Ammon's horn (tissue), 1 donor: ENCODE measurements around the gene TMEM233.
"Not testable (repeated sequence)": the region's sequence is repeated elsewhere in the genome, so short reads cannot be mapped to it uniquely, and the experiment has no call there.

Experiments
- DNase-seq: peaks from one replicate; pipeline ENCODE4 v3.0.0-alpha.2; 2016; ENCODE audit warnings: low spot score

Gene TMEM233

DNA sequence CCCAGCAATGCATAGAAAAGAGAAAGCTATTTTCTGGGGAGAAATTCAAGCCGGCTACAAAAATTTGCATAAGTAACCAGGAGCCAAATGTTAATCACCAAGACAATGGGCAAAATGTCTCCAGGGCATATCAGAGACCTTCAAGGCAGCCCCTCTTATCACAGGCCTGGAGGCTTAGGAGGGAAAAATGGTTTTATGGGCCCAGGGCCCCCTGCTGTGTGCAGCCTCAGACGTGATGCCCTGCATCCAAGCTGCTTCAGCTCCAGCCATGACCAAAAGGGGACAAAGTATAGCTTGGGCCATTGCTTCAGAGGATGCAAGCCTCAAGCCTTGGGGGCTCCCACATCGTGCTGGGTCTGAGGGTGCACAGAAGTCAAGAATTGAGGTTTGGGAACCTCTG, 15.8 kb downstream of the TMEM233 start:
- no peak for DNase-seq

DNA sequence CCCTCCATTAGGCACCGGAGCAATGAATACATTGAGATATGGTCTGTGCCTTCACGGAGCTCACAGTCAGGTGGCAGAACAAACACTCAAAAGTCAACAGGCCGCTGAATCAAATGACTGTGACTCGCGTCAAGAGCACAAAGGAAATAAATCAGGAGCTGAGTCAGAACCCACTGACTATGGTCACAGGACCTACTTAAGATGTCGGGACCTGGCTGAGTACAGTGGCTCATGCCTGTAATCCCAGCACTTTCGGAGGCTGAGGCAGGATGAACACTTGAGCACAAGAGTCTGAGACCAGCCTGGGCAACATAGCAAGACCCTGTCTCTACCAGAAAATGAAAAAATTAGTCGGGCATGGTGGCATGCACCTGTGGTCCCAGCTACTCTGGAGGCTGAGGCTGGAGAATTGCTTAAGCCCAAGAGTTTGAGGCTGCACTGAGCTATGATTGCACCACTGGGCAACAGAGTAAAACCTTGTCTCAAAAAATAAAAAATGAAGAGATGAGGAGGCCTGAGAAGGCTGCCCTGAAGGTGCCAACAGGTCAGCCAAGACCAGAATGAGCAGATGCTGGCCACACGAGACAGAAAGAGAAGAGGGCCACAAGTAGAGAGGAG, 19.9 kb downstream of the TMEM233 start:
- no peak for DNase-seq

- DNase-seq: no peak
Observed at GRCh38 chr12:119614705-119615104, 21.1 kb downstream of the TMEM233 start.

DNA sequence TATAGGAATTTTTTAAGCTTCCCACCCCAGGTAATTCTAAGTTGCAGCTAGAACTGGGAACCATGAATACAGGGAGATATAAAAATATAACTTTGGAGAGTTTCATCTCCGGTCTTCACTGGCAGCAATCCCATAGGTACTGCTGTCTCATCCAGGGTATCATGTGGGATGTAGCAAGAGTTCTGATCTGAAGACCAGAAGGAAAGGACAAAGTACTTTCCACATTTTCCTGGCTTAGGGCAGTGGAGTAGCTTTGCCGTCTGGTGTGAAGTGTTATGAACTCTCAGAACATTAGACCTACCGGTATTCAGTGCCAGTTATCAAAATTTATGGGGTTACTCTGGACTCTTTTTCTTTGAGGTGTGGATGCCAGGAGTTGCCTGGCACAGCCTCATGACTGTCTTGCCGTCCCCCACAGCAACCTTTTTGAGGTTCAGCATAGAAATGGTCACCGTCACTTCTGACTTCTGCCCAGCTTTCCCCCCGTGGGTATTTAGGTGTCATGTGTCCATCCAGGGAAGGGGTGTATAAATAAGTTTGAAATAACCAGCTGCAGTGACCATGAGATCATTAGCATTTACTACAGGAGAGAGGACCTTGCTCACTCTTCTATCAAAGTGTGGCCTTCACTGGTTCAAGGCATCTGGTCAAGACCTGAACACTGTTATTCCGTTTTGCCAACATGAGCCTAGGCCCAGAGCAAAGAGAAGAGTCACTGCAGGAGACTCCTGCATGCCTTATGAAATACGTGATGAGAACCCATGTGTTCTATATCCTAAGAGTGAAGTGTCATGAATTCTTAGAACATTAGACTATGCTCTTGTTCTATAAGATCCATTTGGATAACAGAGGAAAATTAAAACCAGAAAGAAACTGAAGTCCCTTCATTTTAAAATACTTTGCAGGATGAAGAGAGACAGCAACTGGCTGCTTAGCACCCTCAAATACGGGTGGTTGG, 22.2 kb downstream of the TMEM233 start:
- DNase-seq: no peak

DNA sequence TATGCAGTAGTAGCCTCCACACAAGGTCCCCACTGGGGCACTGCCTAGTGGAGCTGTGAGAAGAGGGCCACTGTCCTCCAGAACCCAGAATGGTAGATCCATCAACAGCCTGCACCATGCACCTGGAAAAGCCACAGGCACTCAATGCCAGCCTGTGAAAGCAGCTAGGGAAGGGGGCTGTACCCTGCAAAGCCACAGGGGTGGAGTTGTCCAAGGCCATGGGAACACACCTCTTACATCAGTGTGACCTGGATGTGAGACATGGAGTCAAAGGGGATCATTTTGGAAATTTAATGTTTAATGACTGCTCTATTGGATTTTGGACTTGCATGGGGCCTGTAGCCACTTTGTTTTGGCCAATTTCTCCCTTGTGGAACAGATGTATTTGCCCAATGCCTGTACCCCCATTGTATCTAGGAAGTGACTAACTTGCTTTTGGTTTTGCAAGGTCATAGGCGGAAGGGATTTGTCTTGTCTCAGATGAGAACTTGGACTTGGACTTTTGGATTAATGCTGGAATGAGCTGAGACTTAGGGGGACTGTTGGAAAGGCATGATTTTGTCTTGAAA, 24.8 kb downstream of the TMEM233 start:
- not testable (repeated sequence) for DNase-seq

DNA sequence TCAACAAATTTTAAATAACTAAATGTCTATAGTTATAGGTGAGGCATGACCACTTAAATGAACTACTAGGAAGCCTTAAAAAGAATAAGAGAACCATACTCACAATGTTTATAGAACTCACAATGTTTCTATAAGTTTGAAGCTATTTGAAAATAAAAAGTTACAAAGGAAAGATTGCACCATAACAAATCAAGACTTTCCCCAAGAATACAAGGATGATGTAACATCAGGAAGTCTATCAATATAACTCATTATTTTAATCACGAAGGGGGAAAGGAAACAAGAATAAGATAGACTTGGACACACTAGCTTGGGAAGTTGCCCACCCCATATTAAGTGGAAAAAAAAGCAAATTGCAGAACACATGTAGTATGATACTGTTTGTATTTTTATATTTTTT, 26.9 kb downstream of the TMEM233 start:
- no peak for DNase-seq

GRCh38 chr12:119621878-119622277, 28.3 kb downstream of the TMEM233 start:
- no peak for DNase-seq

DNA sequence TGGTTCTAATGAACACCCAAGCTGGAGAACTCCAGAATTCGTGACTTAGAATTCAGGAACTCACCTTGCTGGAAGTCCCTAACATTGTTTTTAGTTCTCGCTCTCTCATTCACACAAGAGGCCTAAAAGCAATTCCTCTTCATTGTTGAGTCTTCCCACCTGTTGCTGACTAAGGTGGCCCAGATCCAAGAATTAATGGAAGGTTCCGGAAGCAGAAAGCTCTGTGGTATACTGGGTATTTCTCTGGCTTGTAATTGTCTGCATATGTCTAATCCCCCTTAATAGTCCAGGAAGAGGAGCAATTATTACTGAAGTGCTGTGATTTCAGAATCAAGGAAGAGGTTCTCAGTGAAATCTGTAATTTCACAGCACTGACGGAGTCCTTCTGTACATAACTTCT, 31.4 kb downstream of the TMEM233 start:
- no peak for DNase-seq

DNA sequence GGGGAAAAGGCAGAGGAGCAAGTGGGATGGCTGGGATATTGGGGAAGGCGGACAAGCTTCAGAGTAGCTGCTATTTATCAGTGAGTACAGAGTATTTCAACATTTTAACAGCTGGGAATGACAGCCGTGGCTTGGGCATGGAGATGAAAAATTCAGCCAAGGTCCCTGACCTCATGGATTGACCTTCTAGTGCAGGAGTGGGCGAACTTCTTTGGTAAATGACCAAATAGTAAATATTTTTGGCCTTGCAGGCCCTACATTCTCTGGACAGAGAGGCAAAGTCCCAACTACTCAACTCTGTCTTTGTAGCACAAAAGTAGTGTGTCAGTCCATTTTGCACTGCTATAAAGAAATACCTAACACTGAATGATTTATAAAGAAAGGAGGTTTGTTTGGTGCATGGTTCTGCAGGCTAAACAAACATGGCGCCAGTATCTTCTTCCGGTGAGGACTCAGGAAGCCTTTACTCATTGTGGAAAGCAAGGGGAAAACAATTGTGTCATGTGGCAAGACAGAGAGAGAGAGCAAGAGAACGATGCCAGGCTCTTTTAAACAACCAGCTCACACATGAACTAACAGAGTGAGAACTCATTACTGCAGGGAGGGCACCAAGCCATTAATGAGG, 33.6 kb downstream of the TMEM233 start:
- no peak for DNase-seq

DNA sequence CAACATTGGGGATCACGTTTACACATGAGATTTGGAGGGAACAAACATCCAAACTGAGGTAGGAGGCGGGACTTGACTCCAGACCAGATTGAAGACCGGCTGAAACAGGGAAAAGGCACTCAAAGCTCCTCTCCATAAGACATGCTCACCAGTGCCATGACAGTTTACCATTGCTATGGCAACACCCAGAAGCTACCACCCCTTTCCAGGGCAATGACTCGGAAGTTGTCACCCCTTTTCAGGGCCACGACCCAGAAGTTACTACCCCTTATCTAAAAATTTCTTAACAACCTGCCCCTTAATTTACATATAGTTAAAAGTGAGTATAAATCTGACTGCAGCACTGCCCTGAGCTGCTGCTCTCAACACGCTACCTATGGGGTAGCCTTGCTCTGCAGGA, 34.1 kb downstream of the TMEM233 start:
- no peak for DNase-seq

DNA sequence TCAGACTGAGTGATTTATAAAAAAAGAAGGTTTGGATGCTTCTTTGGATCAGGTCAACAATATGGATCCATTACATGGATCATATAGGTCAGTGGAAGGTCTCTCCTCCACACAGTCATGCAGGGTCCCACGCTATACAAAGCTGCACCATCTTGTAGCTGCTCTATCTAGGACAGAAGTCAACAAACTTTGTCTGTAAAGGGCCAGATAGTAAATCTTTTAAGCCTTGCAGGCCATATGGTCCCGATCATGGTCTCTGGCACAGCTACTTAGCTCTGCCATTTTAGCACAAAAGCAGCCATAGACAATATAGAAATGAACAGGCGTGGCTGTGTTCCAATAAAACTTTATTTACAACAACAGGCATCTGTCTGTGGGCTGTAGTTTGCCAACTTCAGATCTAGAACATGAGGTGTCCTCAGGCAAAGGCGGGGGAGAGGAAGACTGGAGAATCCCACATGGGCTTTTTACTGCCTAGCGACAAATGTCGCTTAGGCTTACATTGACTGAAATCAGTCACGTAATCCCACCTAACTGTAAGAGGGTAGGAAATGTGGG, 36.7 kb downstream of the TMEM233 start:
- DNase-seq: peak; percentile 8

- no peak for DNase-seq
Observed at GRCh38 chr12:119630962-119631550, 37.5 kb downstream of the TMEM233 start.

GRCh38 chr12:119631930-119632678, 38.5 kb downstream of the TMEM233 start:
- DNase-seq: no peak

DNA sequence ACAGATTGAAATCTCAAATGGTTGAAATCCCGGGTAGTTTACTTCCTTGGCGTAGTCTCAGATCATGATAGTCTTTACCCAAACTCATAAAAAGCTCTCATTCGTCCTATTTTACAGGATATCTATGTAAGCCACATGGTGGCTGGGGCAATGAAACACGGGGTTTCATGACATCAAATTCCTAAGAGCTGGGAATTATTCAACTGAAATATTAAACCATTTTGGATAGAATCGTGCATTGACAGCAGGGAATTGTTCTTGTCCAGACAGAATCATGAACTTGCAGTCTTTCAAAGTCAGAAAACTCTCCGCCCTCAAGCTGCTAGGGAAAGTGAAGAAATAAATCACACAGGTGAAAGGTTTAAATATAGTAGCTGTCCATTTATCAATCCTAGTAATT, 41.2 kb downstream of the TMEM233 start:
- DNase-seq: no peak

GRCh38 chr12:119642986-119643385, 49.4 kb downstream of the TMEM233 start:
- DNase-seq: no peak

- DNase-seq: no peak
Observed at GRCh38 chr12:119644930-119645329, 51.4 kb downstream of the TMEM233 start.

- DNase-seq: no peak
Observed at GRCh38 chr12:119645535-119646059, 52.0 kb downstream of the TMEM233 start.

GRCh38 chr12:119649202-119649808, 55.7 kb downstream of the TMEM233 start:
- DNase-seq: no peak

GRCh38 chr12:119652665-119653064, 59.1 kb downstream of the TMEM233 start:
- DNase-seq: no peak

DNA sequence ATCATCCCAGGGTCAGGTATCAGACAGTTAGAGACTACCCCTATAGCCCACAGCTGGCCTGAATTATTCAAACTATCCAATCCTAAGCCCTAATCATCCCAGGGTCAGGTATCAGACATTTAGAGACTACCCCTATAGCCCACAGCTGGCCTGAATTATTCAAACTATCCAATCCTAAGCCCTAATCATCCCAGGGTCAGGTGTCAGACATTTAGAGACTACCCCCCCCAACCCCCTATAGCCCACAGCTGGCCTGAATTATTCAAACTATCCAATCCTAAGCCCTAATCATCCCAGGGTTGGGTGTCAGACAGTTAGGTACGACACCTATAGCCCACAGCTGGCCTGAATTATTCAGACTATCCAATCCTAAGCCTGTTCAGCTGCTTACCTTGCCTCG, 63.4 kb downstream of the TMEM233 start:
- not testable (repeated sequence) for DNase-seq
